HG02798 (cell line): ENCODE data around the gene DLGAP1.

Experiments
- ATAC-seq: cut with Tn5 transposase; IDR thresholded peaks from one replicate; pipeline ENCODE4 v1.9.1; 2021; ENCODE audit warnings: mild to moderate bottlenecking; ENCODE audit not compliant: unreplicated experiment, poor library complexity

DLGAP1 gene

DNA sequence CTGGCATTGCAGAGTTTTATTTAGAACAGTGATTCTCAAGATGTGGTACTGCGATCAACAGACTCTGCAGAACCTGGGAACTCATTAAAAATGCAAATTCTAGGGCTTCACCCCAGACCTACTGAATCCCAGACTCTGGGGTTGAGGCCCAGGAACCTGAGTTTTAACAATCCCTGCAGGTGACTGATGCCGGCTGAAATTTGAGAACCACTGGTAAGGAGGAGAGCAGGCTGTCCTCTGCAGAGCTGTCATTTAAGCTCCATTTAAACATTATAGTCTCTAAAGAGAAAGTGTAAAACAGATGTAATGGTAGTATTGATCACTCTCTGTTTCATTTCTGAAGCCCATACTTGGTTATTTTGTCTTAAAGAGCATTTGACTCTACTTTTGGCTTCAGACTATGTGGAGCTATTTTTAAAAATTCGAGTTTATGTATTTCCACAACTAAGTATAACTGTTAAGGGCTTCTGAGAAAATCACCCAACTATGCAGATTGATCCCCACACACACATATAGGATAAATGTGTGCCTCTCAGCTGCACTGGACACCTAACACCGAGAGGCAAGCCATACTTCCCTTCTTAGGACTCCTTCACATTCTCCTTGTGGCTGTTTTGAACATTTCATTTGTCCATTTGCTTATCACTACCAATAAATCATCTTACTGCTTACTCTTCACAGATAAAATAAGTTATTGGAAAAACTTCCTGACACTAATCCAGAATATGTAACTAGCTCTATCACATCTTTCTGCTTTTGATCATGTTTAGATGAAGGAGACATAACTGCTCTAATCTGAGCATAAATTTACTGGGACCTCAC is 487.5 kb downstream of the DLGAP1 start:
- no peak for ATAC-seq

DNA sequence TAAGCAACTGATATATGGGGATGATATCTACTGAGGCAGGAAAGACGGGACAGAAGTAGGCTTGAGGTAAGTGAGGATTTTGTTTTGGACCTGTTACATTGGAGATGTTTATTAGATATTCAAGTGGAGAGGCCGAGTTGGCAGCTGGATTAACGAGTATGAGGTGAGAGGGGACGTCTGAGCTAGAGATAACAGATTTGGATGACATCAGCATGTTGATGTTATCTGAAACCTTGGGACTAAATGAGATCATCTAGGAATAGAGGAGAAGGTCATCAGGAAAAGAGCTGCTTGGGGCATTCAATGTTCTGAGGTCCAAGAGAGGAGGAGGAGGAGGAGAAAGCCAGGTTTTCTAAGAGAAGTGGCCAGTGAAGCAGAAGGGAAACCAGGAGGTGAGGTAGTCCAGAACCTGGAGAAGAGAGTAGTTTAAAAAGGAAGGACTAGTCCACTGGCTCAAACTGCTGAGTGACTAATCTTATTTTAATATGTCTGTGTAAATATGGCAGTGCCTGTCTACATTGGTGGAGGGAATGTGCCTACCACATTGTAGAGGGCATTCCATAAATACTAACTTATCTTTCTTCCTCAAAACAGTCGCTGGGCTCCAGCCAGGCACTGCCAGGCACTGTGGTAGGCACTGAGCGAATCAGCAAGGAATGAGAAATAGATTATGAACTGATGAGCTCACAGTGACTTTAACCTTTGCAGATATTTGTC is 488.3 kb downstream of the DLGAP1 start:
- ATAC-seq, result no peak

DNA sequence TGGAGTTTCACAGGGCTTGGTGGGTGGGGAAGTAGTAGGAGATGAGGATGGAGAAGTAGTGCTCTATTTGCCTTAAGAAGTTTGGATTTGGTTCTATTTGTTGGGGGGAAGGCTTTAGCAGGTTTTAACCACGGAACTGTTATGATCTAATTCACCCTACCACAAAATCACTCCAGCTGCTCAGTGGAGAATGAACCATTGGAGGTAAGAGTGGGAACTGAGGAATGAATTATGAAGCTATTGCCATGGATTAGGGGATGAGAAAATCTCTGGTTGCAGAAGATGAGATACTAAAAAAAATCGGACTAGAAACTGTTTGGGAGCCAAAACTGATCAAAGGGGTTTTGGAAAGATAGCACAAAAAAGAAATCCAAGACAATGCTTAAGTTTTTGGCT is 488.9 kb downstream of the DLGAP1 start:
- ATAC-seq, result no peak

DNA sequence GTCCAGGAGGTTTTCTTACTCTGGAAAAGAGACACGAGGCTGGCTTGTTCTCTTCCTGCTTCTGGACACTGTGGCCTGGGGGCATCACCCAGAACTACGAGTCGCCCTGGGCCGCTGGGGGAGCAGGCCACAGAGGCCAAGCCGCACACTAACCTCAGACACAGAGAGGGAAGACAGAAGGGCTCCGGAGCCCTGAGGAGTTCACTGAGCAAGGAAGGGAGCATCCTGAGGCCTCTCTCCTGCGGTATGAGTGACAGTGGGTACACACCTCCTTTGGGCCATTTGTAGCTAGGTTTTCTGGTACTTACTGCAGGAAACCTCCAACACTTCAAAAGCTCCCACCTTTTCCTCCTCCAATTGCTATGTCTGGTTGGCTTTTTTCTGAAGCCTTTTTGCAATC is 494.1 kb downstream of the DLGAP1 start:
- ATAC-seq, result no peak

DNA sequence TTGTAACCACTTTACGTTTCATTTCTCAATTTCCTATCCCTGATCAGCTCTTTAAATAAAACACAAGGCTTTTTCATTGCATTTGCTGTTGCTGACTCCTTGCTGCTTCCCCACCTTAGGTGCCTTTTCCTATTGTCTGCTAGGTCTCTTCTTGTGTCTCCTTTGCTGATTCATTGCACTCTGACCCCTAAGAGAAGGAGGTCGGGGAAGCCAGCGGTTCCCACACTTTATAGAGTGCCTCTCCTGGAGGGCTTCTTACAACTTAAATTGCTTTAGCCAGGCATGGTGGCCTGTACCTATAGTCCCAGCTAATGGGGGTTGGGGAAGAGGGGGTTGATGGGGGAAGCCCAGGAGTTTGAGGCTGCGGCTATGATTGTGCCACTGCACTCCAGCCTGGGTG is 495.0 kb downstream of the DLGAP1 start:
- ATAC-seq, result no peak

DNA sequence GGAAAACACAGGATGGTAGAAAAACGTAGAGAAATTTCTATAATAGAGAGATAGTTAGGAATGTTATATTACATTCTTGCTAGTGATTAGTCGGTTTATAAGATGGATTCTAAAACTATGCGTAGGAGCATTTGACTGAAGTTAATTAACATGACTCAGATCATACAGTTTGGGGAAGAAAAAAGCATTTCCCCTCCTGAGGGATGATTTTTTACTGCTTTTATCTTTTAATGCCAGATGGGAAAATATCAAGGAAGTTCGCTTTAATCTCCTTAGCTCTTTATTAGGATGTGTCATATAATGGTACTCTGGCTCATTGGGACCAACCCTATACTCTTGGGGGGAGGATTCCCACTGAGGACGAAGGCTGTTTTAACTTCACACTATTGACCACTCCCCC is 503.1 kb downstream of the DLGAP1 start:
- ATAC-seq, result no peak

DNA sequence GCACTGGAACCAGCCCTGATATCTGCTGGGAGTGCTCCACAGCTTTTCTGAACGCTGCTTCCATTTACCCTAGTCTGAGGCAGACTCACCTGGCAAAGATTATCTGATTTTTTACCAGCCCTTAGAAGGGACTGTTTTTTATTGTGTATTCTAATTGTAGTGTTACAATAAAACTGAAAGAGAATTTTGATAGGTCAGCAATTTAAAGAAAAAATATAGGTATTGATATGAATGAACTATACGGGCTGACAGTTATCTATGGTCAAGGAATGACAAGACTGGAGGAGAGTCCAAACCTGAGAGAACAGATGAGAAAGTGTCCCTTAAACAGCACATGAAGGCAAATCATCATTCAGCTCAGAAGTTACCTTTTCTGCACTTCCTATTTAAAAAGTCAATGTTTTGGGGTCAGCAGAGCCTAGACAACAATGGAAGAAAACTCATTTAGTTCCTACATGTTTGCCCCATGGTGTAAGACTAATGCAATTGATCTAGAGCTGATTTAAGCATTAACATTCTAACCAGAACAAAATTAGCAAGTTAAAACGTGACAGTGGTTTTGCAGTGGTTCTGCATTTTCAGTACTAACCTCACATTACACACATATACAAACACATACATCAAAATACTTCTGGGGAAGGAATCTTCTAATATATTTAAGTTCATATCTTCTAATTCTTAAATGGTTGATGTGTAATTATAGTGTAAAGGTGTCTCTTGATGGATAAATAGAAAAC is 504.3 kb downstream of the DLGAP1 start:
- ATAC-seq, result no peak

DNA sequence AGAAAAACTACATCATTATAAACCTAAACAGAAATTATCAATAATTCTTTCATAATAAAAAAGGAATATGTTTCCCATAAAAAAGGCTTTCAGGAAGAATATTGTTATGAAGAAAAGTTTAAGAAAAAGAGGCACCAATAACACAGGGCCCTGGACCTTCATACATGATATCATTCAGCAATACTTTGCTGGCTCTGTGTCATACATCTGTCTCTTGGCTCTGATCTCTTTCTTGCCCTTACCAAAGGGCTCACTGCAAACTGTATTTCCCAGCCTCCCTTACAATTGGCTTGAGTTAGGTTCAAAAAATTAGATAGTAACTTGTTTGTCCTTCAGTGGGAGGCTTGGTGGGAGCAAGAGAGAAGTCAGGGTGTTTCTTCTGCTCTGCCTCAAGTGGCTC is 506.1 kb downstream of the DLGAP1 start:
- ATAC-seq, result no peak

DNA sequence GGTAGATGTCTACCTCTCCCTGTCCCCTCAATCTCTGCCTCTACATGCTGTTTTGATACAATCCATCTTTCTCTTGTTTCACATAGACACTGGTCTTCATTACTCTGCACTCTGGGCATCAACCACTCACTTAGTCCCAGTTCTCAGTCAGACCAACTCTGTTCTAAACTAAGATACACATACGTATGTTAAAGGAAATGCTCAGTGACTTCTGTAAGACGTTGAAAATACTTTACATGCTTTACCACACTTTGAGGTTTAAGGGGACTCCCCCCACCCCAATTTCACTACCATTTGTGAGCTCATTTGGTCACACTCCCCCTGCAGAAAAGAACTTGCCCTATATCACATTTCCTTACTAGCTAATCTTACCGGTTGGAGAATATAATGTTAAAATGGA is 507.7 kb downstream of the DLGAP1 start:
- ATAC-seq, result no peak

DNA sequence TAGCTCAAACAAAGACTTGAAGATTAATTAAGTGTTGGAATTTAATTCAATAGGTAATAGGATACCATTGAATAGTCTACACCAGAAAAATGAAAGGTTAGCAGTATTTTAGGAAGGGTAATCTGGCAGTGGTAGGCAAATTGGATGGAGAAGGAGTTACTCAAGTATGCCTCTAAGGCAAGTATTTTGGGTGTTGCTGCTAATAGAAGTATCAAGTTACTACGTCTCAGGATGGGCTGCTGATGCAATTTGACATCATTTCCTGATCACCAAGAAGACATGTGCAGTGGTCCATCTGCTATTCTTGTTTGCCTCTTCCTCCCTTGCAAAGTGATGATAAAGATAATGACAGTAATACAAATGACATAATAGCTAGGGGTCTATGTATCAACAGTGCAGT is 519.8 kb downstream of the DLGAP1 start:
- no peak for ATAC-seq

DNA sequence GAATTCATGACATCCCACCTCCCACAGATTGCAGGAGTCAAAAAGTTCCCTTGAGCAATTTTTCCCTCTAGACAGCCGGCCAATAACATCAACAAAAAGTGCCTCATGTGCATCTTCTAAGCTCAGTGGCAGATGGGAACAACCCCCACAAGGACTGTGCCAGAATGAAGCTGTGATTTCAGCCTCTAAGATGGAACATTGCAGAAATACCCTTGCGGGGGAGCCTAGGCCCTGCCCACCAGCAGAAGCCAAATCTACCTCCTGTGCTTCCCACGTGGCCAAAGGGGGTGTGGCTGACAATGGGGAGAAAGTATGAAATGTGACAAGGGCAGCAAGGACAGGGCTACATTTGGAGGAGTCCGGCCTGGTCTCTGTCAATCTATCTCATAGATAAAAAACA is 522.8 kb downstream of the DLGAP1 start:
- no peak for ATAC-seq

DNA sequence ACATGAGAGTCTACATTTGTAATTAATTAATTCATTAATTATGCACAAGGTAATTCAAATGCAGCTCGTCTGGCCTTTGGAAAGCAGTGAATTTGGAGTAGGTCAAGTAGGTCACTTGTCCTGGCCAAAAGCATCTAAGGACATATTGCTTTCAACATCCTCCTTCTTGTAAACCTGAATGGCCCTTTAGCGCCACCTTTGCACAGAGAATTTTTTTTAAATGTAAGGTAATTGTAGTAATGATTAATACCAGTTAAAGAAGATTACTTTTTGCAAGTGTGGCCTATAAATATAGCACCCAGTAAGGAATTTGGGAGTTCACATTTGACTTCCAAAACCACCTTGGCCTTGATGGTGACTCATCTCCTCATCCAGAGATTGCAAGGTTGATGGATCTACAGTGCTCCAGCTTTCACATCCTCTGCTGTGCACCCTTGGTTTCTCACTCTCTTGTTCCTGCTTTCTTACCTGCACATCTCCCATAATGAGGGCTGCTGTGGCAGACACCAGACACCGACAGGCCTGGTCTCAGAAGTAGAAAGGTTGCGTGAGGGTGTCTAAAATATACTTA is 523.5 kb downstream of the DLGAP1 start:
- ATAC-seq, result no peak

DNA sequence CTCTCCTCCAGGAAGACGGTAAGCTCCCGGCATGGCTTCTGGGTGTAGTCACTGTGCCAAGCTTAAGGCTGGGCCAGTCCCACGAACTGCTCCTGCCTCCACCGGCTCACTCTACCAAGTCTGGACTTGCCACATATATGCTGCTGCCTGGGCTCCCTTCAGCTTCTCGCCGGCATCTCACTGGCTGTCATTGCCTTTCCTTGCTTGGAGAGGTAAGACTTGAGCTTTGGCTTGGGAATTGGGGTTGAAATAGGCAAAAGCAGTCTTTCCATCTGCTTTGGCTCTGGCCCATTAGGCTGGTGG is 524.1 kb downstream of the DLGAP1 start:
- no peak for ATAC-seq

DNA sequence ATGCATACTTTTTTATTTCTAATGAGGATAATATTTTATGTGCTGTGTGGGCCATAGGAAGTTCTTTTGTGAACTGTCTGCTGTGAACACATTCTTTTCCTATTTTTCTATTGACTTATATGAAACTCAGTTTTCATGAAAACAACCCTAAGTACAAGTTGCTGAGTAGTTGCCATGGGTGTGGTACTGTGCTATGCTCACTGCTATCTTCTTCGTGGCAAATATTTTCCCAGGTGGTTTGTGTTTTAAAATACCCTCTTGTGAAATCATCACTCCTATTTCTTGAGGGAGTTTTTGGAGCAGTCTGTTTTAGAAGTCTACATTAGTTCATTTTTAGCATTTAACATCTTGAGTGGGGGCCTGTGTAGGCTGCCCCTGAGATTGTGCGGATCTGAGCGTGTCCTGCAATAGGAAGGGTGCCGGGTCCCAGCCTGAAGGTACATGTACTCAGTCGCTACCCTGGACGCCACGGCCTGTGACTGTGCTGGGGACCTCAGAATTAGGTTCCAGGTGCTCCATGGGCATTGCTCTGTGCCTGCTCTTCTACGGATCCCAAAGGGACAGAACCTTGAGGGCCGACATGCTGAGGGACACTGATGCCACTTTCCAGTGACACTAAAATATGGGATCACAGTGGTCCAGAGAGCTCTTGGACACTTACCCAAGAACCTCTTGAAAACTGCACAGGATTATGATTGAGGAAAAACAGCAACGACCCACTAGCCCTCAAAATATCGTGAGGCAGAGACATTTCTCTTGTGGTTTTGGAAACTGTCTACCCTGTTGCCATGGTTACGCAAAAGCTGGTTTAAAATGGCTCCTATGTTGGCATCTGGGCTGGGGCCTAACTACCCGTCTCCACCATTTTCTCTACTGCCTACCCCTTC is 524.7 kb downstream of the DLGAP1 start:
- ATAC-seq, result no peak

DNA sequence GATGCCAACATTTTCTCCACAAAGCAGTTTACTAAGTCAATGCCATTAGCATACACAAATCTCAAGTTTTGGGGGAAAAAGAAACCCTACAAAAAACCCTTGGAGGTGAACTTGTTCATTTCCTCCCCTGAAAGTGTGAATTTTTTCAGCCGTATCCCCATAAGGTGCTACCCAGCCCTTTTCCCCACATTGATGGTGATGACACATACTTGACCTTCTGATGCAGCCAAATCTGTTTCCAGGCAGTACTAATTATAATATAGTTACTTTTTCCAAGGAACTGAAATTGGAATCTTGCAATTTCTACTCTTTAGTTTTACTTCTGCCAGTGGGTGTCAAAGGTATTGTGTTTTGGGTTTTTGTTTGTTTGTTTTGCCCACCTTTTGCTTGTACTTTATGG is 530.7 kb downstream of the DLGAP1 start:
- ATAC-seq, result no peak

DNA sequence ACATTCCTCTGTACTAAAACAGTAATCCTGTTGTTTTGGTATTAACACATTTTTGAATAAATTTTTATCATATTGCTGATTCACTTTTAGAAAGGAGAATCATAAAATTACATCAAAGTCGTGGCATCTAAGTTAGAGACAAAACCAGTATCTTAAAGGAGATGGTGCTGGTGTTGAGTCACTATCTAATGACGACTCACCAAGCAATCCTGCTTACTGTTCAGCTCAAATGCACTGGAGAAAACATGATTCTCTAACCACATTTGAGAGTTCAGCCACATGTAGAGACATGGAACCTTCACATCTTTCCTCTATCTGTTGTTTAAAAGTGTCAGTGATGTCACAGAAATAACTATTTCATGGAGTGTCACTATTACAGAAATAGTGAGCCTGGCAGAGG is 531.4 kb downstream of the DLGAP1 start:
- ATAC-seq, result no peak

DNA sequence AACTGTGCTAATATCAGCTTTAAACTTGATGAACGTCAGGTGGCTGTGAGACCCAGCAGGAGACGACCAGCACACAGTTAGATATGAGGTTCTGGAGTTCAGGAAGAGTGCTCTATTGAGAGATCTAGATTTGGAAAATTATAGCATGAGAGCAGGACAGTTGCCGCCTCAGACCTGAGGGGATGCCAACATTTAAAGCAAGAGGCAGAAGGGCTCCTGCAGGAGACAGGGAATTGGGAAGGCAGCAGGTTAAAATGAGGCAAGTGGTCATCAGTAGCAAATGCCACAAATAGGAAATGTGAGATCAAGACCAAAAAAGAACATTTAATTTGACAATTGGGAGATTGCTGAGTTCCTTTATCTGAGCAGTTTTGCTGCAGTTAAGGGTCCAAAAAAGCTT is 533.3 kb downstream of the DLGAP1 start:
- no peak for ATAC-seq

DNA sequence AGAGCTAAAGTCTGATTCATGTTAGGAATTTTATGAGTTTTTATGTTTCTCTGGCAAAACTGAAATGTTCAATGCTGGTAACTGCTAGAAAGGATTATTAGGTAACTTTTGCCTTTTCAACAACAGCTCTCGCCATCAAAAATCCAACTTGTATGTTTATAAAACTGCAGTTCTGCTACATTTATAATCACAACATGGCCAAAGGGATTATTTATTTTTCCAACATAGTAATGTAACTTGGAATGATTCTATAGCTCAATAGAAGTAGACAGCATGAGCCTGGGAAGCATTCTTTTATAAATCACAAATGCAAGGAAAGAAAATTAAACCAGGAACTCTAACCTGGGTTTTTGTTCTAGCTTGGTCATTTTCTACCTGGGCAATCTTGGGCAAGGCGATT is 534.3 kb downstream of the DLGAP1 start:
- no peak for ATAC-seq

DNA sequence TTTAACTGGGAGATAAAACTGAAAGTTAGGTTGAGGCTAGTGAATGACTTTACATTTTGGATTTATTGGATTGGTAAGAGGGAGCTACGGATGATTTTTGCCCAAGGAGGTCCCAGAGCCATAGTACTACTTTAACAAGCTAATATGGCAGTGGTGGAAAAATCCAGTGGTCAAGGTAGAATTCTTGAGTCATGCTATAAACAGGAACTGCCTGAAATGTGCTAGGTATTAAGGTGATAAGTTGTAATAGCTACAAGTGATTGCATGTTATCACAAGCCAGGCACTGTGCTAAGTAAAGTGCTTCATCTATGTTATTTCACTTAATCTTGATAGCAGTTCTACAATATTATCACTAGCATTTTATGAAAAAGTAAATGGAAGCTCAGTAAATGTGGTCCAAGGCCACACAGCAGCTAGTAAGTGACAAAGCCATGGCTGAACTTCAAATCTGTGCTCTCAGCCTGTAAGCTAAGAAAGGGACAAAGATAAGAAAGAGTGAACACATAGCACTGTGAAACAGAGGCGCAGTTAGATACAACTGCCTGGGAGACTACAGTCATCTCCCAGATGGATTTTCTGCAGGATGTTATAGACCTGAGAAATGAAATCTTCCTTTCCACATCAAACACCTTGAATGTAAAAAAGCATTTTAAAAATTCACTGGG is 535.6 kb downstream of the DLGAP1 start:
- no peak for ATAC-seq

DNA sequence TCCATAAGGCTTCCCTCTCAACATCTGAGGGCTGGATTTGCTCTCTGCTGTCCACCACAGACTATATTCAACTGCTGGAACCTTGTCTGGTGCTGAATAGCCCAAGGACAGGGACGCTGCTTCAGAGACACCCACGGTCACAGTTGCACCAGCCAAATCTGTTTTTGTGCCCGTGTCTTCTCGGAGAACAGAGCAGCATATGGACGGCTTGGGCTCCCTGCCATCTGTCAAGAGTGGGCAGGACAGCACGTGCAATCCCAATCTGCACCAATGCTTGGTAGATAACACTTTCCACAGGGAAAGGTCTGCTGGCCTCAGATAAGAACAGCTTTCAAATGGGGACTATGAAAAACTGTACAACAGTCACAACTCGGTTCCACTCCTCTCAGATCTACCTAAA is 539.0 kb downstream of the DLGAP1 start:
- ATAC-seq, result no peak
